ENCODE results near the gene OR10J4.
"Not testable (repeated sequence)": the region's sequence is repeated elsewhere in the genome, so short reads cannot be mapped to it uniquely, and the experiment has no call there.

OR10J4 gene

DNA sequence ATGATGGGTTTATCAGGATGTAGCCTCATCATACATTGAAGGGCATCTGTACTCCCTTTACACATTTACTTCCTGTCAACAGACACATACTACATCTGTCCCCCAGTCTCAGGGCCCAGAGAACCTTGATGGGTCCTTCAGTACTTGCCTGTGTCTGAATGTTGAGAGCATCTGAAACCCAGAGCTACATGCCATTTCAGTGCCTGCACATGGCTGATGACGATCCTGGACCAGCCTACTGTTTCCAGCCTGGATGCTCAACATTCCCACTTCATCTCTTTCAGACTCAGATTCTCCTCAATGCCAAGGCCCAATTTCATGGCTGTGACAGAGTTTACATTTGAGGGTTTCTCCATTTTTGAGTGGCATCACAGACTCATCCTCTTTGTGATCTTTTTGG lies at the start of gene OR10J4:
TSS of gene OR10J4 (plus strand) at position 301 of the 400 bp plus-strand sequence.
- DNase-seq: no peak

DNA sequence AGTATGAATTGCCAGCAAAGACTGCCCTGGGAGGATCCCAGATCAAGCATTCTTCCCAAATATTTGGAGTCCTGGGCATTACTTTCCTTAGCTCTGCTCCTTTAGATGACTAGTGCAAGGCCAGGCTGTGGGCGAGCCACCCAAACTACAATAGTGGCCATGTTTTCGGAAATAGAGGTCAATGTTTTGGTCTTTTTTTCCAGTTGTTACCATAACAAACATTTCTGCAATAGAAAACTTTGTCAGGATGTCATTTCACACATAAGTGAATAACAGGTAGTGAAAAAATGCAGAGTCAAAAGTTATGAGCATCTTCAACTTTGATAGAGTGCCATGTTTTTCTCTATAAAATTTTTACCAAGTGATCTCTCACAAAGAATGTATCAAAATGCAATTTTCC lies 25.2 kb upstream of the OR10J4 start:
- DNase-seq: no peak

DNA sequence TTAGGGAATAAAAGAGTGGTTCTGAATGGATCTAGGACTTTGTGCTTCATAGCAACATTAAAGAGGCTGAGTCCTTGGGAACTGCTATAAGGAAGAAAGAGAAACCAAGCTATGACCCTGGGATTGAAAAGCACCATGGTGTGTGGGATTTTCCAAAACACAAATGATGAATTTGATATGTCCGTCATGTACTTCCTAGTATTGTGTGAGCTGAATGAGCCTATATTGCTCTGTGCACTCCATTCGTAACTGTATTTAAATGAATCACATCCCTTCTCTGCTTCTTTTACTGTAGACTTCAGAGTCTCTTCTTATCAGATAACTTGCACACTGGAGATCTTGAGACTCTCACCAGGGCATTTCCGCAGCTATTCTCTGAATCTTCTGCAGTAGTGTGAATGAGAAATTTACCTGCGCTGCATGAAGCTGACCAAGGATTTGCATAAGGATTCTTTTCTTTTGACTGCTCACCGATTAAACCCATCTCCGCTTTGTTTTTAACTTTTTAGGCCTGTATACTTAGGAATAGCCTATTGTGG lies 23.1 kb upstream of the OR10J4 start:
- no peak for DNase-seq

DNA sequence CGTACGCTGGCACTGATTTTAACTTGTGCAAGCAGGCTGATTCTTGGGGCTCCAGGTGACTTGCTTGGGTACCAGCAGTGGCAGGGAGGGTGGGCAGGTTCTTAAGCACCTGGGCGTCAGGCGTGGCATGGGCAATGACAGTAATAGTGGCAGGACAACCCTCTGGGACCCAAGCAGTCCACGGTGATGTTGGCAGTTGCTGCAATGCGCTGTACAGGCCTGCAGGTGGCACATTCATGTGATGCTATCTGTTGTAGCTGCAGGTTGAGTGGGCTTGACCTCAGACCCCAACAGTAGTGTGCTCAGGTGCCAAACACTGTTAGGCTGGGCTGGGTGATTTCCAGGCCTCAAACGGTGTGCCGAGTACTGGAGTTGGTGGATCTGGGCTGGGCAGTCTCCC lies 10.2 kb upstream of the OR10J4 start:
- no peak for DNase-seq

DNA sequence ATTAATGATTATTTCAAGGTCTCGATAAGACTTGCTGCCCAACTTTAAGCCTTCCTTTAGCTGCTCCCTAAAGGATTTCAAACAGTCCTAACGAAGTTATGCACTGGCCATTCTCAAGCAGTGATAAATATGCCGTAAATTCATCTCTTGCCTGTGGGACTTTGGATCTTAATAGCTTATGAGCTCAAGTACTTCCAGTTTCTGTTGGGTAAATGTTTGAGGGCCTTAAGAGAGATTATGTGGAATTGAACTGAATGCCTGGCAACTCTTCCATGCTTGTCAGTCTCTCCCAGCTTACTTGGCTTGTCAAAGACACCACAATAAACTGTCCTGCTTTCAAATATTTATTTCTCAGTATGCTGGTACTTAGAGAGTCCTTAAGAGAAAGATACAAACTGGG lies 3.5 kb upstream of the OR10J4 start:
- DNase-seq: no peak

DNA sequence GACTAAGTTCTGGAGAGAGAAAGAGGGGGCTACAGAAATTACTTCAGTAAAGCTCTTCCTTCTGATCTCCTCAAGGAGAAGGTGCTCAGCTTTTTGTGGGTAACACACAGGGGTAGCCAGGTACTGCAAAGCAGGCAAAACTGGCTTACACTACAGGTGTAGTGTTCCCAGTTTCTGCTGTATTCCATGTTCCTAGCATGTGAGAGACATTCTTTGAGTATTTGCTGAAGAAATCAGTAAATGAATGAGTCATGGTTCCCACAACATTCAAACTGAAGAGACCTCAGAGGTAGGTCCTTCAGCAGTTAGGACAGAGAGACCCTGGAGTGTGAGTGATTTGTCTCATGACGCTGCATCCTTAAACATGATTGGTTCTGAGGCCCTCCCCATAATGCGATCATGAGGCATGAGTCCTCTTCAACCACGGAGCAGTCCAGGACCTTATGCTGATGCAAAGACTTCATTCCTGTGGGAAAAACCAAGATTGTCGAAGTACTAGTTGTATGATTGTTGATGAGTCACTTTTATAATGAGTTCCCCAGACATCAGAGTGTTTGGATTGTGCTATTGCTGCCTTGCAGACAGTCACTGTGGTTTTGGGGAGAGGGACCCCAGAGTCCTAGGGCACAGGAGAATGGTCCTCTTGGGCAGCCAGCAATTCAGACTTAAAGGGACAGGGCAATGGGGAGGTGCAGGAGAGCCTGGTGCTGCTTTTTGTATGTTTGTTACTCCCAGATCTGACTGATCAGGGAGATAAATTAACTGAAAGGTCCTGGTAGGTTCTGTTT lies 2.7 kb upstream of the OR10J4 start:
- DNase-seq: no peak

DNA sequence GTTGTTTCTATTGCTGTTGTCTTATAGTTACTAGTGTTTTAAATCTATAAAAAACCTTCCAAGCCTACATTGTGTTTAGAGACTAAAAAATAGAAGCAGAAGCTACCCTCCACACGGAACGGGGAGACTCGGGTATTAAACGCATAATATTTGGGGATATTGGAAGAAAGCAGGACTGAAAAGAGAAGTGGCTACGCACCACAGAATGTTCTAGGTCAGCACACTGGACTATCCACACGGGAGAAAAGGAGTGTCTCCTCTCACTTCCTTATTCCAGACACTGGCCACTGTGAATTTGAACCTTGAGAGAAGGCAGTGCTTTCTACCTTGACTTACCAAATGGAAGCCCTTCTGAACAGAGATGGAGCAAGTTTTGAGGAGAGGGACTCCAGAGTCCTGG lies 1.0 kb upstream of the OR10J4 start:
- no peak for DNase-seq

DNA sequence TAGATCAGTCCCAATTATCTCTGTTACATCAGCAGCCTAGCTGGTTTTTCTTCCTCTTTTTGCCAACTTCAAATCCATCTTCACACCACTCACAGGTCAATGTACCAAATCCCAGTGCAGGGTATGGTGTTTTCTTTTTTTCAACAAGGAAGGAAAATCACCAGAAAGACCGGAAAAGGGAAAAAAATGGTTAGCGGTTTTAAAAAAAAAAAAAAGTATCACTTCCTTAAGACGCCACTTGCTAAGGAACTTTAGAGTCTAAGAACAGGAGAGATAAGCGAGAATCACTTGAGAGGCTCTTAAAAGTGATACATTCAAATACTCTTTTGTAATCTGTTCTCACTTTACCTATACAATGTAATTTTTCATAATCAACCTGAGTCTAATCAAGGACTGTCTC lies 4.5 kb downstream of the OR10J4 start:
- DNase-seq: no peak

DNA sequence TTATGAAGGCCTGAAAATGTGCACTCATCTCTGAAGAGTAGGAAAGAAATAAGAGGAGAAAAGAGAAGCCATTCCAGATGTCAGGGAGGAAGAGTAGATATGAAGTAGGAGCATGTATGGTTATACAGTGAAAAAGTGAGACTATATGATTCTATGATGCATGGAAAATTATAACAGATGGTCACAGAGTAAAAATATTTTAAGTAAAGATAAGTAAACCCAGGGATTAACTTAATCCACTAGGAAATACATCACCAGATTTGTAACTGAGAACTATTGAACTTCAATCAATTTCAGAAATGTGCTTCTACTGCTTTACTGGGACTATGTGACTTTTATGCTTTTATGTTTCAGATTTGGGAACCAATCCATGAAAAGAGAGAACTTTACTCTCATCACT lies 7.4 kb downstream of the OR10J4 start, which contains the start of gene OR10J1:
TSS of gene OR10J1 (plus strand) at position 301 of the 400 bp plus-strand sequence. CDS start at position 371, 70 bp downstream.
- DNase-seq: no peak

DNA sequence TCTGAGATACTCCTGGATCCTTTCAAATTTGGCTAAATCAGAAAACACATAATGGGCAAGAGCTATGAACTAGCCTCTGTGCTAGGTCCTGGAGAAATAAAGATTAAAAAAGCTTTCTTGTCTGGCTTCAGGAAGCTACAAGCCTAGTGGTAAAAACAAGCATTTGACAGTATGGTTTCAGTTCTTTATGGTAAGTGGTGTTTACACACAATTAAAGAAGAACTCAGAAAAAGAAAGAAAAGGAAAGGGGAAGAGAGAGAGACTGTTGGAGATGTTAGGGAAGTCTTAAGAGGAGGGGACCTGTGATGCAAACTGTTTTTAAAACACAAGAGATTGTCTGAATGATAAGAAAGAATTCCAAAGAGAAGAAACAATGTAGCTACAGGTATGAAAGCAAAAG lies 9.4 kb downstream of the OR10J4 start:
- no peak for DNase-seq

DNA sequence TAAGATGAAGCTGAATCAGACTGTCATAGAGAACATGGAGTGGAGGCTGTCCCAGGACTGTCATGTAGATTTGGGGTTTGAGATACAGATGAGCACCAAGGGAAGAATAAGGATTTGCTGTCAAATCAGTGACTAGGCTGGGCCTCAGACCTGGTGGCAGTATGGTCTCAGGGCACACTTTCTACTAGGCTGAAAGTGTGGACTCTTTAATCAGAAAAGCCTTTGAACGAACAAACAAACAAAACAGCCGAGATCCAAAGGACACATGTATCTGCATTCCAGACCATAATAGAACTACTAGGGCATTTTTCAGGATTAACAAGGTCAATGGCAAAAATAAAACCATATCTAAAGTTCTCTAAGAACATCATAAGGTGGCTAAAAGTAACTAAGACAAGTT lies 10.4 kb downstream of the OR10J4 start:
- DNase-seq: no peak

DNA sequence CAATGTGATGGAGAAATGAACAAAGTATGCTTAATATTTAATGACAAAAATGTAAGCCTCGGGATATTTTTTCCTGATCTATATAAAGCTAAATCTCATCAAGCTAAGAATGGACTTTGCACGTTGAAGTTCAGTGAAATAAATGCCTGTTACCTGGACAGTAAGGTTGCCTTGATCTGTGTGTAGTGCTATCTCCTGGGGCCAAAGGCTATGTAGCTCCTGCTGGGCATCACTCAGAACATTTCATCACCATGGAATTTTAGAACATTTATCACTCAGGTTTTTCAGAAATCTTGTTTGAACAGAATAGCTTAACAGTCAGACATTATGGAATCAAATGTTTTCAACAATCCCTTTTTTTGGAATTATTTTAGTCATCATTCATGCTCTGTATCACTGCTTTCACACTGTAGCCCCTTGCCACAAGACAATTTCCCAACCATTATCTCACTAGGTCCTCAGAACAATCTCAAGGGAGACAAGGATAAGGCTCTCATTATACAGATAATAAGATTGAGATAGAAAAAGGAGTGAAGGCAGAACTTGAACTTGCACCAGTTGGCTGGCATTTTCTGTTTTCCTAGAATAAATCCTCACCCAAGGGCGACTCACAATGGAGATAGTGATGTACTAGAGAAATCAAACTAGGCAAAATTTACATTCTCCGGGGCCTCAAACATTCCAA lies 11.2 kb downstream of the OR10J4 start:
- DNase-seq: no peak

DNA sequence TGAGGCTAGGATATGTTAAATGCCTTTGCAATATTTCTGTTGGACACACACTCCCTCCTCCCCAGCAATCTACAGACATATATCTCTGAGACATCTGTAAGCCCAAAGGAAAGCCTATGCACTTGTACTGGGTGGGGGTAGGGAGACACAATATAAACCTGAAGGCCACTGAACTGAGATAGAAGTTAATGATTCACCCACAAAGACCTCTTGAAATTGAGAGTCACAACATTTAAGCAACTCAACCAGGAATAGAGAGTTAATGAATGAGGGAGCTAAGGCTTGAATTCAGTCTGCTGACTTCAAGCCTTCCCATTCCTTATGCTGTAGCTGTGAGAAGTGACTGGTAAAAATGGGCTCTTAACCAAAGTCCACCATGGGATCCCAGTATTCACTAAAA lies 12.5 kb downstream of the OR10J4 start:
- DNase-seq: no peak

DNA sequence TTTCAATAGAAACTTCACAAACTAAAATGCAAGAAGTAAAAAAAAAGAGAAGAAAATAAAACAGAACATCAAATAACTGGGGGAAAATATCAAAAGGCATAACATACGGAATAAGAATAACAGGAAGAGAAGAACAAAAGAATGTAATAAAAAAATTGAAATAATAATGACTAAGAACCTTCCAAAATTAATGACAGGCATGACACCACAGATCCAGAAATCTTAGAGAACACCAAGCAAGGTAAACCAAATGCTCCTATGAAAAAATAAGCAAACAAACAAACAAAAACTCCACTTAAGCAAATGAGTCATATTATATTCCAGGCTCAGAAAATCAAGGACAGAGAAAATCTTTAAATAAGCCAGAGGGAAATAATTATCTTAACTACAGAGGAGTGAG lies 16.2 kb downstream of the OR10J4 start:
- no peak for DNase-seq

DNA sequence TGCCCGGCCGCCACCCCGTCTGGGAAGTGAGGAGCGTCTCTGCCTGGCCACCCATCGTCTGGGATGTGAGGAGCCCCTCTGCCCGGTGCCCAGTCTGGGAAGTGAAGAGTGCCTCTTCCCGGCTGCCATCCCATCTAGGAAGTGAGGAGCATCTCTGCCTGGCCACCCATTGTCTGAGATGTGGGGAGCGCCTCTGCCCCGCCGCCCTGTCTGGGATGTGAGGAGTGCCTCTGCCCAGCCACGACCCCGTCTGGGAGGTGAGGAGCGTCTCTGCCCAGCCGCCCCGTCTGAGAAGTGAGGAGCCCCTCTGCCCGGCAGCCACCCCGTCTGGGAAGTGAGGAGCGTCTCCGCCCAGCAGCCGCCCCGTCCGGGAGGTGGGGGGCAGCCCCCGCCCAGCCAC lies 17.6 kb downstream of the OR10J4 start:
- not testable (repeated sequence) for DNase-seq

DNA sequence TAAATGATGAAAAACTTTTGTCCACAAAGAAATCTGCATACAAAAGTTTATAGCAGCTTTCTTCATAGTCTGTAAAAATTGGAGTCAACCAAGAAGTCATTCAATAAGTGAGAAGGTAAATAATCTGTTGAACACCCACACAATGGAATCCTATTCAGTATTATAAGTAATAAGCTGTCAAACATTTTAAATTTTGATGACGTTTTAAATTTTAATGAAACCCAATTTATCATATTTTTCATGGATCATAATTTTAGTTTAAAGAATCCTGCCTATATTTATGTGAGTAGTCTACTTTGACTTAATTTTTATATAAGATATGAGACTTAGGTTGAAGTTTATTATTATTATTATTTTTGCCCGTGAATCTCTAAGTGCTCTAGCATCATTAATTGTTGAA lies 27.5 kb downstream of the OR10J4 start:
- no peak for DNase-seq

DNA sequence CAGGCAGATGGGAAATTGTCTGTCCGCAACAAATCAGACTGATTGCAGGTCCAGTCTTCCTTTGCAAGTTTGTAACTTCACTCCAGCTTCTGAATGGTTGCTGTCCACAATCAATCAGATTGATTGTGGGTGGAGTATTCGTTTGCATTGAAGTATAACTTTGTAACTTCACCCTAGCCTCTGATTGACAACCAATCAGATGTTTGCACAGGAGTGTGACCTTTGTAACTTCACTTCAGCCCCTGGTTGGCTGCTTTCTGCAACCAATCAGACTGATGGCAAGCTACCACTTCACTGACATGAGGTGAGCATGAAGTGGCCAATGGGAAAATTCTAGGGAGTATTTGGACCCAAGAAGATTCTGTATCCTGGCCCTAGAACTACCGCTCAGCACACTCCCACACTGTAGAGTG lies 33.2 kb downstream of the OR10J4 start:
- DNase-seq: no peak

DNA sequence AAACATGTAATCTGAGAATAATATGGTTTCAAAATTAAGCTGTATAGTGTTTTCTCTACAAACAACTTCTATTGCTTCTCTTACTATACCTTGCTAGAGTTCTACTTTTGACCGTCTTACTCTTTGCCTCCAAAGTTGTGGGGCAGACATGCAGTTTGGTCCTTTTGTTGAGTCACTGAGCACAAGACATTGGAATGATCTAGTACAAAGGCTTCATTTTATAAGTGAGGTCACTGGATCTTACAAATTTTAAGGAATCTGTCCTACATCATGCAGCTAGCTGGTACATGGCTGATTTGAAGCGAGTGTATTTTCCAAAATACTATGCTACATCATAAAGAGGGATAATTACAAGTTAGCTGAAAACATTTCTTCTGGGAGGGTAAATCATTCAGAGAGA lies 36.3 kb downstream of the OR10J4 start:
- no peak for DNase-seq

DNA sequence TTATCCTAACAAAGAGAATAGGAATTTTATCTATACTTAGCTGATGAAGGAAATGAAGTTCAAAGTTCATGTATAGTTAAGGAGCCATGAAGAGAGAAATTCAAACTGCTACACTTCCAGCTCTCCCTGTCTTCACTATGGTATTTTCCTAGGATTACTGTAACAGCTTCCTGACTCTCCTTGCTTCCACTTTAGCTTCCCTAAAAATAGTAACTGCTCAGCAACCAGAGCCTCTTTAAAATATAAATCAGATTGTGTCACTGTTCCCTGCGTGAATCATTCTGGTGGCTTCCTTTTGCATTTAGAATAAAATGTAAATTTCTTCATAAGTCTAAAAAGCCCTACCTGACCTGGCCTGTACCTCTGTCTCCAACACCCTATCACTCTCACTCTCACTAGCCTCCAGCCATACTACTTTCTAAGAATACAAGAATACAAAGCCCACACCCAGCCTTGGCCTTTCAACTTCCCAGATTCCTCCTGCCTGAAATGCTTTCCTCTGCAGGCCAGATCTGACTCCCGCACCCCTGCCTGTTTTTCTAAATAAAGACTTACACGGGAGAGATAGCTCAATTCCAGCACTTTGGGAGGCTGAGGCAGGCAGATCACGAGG lies 38.0 kb downstream of the OR10J4 start:
- DNase-seq: no peak

DNA sequence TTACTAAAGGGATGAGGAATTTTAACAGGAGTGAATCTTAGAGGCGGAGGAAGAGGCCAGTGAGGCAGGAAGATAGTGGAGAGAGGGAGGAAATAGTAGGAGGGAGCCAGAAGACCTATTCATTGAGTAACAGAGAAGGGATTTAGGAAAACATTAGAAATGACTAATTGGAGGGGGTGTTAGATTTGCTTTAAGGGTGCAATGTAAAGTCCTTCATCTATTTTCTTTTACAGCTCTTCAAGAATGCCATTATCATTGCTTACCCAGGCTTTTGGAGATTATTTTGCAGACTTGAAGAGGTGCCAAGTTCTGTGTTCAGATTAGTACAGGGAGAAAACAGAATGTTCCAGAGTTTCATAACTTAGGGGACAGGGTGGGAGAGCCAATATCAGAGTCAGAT lies 41.3 kb downstream of the OR10J4 start:
- no peak for DNase-seq

DNA sequence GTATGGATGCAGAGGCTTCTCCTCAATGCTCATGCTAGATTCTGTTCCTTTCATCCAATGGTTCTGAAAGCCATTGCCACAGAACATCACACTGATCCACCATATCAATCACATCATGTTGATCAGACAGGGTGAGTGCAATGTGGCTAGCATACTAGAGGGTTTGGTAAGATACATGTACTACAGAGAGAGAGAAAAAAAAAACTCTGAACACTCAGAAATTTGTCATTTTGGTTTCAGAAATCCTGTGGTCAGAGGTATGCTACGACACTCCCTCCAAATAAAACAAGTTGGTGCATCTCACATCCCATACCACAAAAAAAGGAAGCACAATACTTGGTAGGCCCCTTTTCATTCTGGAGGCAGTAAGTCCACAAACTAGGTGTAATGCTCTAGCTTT lies 42.9 kb downstream of the OR10J4 start:
- no peak for DNase-seq

Data from KG1 (cell line).